NB4 (cell line): ENCODE results near the gene TRPM5.

Experiments
- DNase-seq: peaks from one replicate; pipeline ENCODE4 v3.0.0; 2010; ENCODE audit warnings: low read depth
- H3K4me3 ChIP-seq: one replicate; pipeline ENCODE4 v1.5.1; 2011; ENCODE audit warnings: mild to moderate bottlenecking, low read depth, low read length, moderate library complexity
- CTCF ChIP-seq: IDR thresholded peaks from one replicate; pipeline ENCODE4 v1.5.1; 2012; ENCODE audit warnings: low read depth, low read length
- MAX ChIP-seq: IDR thresholded peaks from 2 replicates; pipeline ENCODE4 v1.6.1; 2011; ENCODE audit warnings: low read depth, low read length
- MYC ChIP-seq: IDR thresholded peaks from 2 replicates; pipeline ENCODE4 v1.6.1; 2011; ENCODE audit warnings: low read depth, low read length
- POLR2A ChIP-seq: IDR thresholded peaks from 2 replicates; pipeline ENCODE4 v1.6.1; 2011; ENCODE audit warnings: mild to moderate bottlenecking; ENCODE audit not compliant: insufficient read length; ENCODE audit errors: extremely low read depth

Gene TRPM5

GRCh38 chr11:2462986-2463765, 18.9 kb upstream of the TRPM5 start:
- TF ChIP-seq POLR2A (no peak), MYC (no peak), CTCF (no peak), MAX (no peak)
- H3K4me3 ChIP-seq = no peak overlapping the region
- no peak for DNase-seq

- DNase-seq = no peak
- TF ChIP-seq MAX = no peak
- TF ChIP-seq CTCF = no peak
- no peak for TF ChIP-seq MYC
- TF ChIP-seq POLR2A = no peak
- H3K4me3 ChIP-seq = no peak overlapping the region
Measured at GRCh38 chr11:2462543-2462985, 18.2 kb upstream of the TRPM5 start.

GRCh38 chr11:2461956-2462542, 17.7 kb upstream of the TRPM5 start:
- DNase-seq = no peak
- no peak overlapping the region for H3K4me3 ChIP-seq
- TF ChIP-seq MYC (no peak), MAX (no peak), CTCF (no peak), POLR2A (no peak)

- TF ChIP-seq CTCF = no peak
- TF ChIP-seq MYC = no peak
- no peak for TF ChIP-seq POLR2A
- TF ChIP-seq MAX = no peak
- H3K4me3 ChIP-seq = no peak overlapping the region
- no peak for DNase-seq
Measured at GRCh38 chr11:2461253-2461955, 17.1 kb upstream of the TRPM5 start.

GRCh38 chr11:2460540-2461252, 16.4 kb upstream of the TRPM5 start:
- DNase-seq = no peak
- TF ChIP-seq MYC (no peak), MAX (no peak), POLR2A (no peak), CTCF (no peak)

More at GRCh38 chr11:2460540-2461252, 16.4 kb upstream of the TRPM5 start:
- H3K4me3 ChIP-seq = no peak overlapping the region
